Peyer's patch (tissue), 4 donors: Measurements from ENCODE around the gene MMP17.

Source experiments
- POLR2A ChIP-seq, 2 donors: fragments of 450-650 bp; IDR thresholded peaks; one replicate each; pipeline ENCODE4 v1.5.1; 2017; ENCODE audit warnings: antibody characterized with exemption in 2 of 2, mild to moderate bottlenecking in 2 of 2, moderate library complexity in 2 of 2
- TF ChIP-seq, protein P1 (sequence below), 6 experiments: fragments of 450-650 bp in 4 of 6; fragments of 200-600 bp in 2 of 6; sonication (generic) in 1 of 6; IDR thresholded peaks; one replicate each; pipeline ENCODE4 v1.5.1; 2017 to 2019; ENCODE audit warnings: antibody characterized with exemption in 6 of 6, mild to moderate bottlenecking in 3 of 6, moderate library complexity in 1 of 6

DNA sequence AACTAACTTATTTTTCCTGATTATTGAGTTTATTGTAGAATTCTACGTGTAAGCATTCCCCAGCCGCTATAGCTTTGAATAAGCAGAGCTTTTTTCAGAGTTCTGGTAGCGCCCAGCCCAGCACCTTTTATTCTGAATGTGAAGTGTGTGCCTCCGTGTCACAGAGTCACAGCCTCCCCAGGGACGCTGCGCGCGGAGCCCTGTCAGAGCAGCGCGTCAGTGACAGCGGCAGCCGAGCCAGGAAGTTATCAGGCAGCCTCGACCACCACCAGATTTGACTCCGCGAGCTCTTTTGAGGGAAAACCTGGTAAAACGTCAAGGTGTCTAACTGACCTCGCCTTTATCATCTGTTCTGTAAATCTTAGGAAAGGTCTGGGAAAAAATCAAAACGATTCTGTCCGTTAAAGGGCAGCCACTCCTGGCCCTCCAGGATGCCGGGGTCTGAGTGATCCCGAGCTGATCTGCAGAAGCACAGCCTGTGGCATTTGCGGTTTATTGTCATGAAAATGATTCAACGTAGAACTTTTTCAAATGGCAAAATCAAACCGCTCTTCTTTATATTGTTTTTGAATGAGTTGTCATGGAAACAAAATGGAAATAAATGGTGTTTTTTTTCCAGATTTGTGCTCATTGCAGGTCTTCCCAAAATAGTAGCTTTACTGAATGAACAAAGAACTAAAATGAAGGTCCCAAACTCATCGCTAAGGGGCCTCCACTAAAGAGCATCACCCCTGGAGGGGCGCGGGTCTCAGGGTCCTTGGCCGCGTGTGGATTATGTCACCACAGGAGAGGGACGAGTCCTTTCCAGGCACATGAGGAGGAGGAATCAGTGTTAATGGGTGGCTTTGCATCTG lies 43.1 kb upstream of the MMP17 start:
- no peak for TF ChIP-seq POLR2A (IDR thresholded peaks at IDR 0.05)
- TF ChIP-seq, protein P1, sequence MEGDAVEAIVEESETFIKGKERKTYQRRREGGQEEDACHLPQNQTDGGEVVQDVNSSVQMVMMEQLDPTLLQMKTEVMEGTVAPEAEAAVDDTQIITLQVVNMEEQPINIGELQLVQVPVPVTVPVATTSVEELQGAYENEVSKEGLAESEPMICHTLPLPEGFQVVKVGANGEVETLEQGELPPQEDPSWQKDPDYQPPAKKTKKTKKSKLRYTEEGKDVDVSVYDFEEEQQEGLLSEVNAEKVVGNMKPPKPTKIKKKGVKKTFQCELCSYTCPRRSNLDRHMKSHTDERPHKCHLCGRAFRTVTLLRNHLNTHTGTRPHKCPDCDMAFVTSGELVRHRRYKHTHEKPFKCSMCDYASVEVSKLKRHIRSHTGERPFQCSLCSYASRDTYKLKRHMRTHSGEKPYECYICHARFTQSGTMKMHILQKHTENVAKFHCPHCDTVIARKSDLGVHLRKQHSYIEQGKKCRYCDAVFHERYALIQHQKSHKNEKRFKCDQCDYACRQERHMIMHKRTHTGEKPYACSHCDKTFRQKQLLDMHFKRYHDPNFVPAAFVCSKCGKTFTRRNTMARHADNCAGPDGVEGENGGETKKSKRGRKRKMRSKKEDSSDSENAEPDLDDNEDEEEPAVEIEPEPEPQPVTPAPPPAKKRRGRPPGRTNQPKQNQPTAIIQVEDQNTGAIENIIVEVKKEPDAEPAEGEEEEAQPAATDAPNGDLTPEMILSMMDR (IDR thresholded peaks at IDR 0.05), result no peak
